Neural progenitor cell (in vitro differentiated cells): ENCODE measurements around the gene ZNF35.

Experiments used
- EZH2 ChIP-seq: fragments of 200-600 bp; sonication (generic); IDR thresholded peaks from 2 replicates; pipeline ENCODE4 v1.6.1; 2017; ENCODE audit warnings: antibody characterized with exemption, mild to moderate bottlenecking, moderate library complexity
- EZH2phosphoT487 ChIP-seq: fragments of 200-600 bp; sonication (generic); IDR thresholded peaks from 2 replicates; pipeline ENCODE4 v1.6.1; 2017; ENCODE audit warnings: antibody characterized with exemption
- TF ChIP-seq, protein P1 (sequence below): fragments of 200-600 bp; sonication (generic); IDR thresholded peaks from 2 replicates; pipeline ENCODE4 v1.5.1; 2017; ENCODE audit warnings: antibody characterized with exemption, mild to moderate bottlenecking

DNA sequence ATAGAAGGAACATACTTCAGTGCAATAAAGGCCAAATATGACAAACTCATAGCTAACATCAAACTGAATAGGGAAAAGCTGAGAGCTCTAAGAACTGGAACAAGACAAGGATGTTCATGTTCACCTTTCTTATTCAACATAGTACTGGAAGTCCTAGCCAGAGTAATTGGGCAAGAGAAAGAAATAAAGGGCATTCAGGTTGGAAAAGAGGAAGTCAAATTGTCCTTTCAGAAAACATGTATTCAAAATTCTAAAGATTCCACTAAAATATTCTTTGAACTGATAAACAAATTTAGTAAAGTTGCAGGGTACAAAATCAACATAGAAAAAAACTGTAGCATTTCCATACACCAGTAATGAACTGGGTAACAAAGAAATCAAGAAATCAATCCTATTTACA is 35.9 kb upstream of the ZNF35 start:
- TF ChIP-seq EZH2 (no peak), EZH2phosphoT487 (no peak)
- TF ChIP-seq, protein P1, sequence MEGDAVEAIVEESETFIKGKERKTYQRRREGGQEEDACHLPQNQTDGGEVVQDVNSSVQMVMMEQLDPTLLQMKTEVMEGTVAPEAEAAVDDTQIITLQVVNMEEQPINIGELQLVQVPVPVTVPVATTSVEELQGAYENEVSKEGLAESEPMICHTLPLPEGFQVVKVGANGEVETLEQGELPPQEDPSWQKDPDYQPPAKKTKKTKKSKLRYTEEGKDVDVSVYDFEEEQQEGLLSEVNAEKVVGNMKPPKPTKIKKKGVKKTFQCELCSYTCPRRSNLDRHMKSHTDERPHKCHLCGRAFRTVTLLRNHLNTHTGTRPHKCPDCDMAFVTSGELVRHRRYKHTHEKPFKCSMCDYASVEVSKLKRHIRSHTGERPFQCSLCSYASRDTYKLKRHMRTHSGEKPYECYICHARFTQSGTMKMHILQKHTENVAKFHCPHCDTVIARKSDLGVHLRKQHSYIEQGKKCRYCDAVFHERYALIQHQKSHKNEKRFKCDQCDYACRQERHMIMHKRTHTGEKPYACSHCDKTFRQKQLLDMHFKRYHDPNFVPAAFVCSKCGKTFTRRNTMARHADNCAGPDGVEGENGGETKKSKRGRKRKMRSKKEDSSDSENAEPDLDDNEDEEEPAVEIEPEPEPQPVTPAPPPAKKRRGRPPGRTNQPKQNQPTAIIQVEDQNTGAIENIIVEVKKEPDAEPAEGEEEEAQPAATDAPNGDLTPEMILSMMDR, result no peak
